Activated naive CD4-positive, alpha-beta T cell treated with anti-CD3 and anti-CD28 coated beads, Interleukin-2, amount 50 U/mL, for 24 hours (primary cell): ENCODE results near the gene IL17RE.
"Not testable (repeated sequence)": the region's sequence is repeated elsewhere in the genome, so short reads cannot be mapped to it uniquely, and the experiment has no call there.

Experiments used
- H3K27ac Mint-ChIP-seq: one replicate; pipeline ENCODE4 v1.8.0; 2021; ENCODE audit warnings: mild to moderate bottlenecking, mixed read lengths
- H3K27me3 Mint-ChIP-seq: one replicate; pipeline ENCODE4 v1.8.0; 2021; ENCODE audit warnings: mixed read lengths
- H3K36me3 Mint-ChIP-seq: one replicate; pipeline ENCODE4 v1.8.0; 2021; ENCODE audit warnings: mixed read lengths
- H3K4me1 Mint-ChIP-seq: one replicate; pipeline ENCODE4 v1.8.0; 2021; ENCODE audit warnings: mixed read lengths
- H3K4me3 Mint-ChIP-seq: one replicate; pipeline ENCODE4 v1.8.0; 2021; ENCODE audit warnings: mild to moderate bottlenecking, mixed read lengths
- H3K9me3 Mint-ChIP-seq: one replicate; pipeline ENCODE4 v1.8.0; 2021; ENCODE audit warnings: mixed read lengths

The IL17RE gene

DNA sequence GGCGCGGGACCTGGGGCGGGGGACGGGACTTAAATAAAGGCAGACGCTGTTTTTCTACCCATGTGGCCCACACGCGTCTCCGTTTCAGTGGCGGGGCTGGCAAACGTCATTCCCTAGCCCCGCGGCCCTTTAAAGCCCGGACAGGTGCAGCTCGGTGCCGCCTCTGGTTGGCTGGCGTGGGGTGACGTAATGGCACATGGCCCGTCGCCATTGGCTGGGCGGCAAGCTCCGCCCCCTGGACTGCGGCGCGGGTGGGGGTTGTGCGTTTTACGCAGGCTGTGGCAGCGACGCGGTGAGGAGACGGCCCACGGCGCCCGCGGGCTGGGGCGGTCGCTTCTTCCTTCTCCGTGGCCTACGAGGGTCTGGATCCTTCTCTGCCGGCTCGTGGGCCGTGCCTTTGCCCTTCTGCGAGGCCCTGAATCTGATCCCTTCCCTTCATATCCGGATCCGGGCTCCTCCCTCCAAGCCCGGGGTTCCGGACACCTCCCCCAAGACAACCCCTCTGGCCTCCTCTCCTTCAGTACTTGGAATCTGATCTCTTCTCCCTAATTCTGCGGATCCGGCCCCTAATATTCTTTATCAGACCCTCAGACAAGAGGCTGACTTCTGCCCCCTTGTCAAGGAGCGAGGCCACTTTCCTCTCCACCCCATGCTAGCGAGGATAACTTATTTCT lies 31.1 kb downstream of the IL17RE start, which contains the start of gene CRELD1:
TSS of gene CRELD1 (plus strand) at position 274 of the 674 bp plus-strand sequence. CDS start 605 bp downstream, outside the sequence.
- H3K27me3 Mint-ChIP-seq, result no peaks in the 10 kb centered on the region
- H3K27ac Mint-ChIP-seq, result peak within 1 kb of the TSS; percentile 99
- H3K36me3 Mint-ChIP-seq, result peaks cover 8% of the 10 kb centered on the region
- H3K4me1 Mint-ChIP-seq, result peaks cover 38% of the 10 kb centered on the region
- no peaks in the 10 kb centered on the region for H3K9me3 Mint-ChIP-seq
- peak within 1 kb of the TSS; percentile 99 for H3K4me3 Mint-ChIP-seq

GRCh38 chr3:9934235-9934621 lies 31.6 kb downstream of the IL17RE start:
- peak overlapping the region; percentile 99 for H3K4me3 Mint-ChIP-seq
- peaks cover 8% of the 10 kb centered on the region for H3K36me3 Mint-ChIP-seq
- no peaks in the 10 kb centered on the region for H3K9me3 Mint-ChIP-seq
- H3K27me3 Mint-ChIP-seq, result no peaks in the 10 kb centered on the region
- H3K27ac Mint-ChIP-seq, result peak overlapping the region; percentile 99
- peaks cover 38% of the 10 kb centered on the region for H3K4me1 Mint-ChIP-seq

DNA sequence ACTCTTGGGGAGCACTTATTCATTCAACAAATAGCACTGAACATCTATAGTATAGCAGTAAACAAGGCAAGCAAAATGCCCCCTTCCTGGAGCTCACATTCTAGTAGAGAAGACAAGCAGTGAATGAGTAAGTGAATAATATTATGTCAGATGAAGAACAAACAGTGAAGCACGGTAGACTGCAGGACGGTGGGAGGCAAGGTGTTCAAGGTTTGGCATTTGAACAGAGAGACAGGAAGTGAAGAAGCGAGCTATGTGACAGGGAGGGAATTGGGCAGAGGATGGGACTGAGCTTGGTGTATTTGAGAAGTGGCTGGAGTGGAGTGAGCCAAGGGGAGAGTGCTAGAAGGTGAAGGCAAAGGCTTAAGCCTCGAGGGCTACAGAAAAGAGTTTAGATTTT lies 32.3 kb downstream of the IL17RE start:
- H3K4me1 Mint-ChIP-seq, result peaks cover 38% of the 10 kb centered on the region
- H3K4me3 Mint-ChIP-seq, result peak overlapping the region; percentile 99
- no peaks in the 10 kb centered on the region for H3K27me3 Mint-ChIP-seq
- peaks cover 8% of the 10 kb centered on the region for H3K36me3 Mint-ChIP-seq
- H3K27ac Mint-ChIP-seq, result peak overlapping the region; percentile 41
- H3K9me3 Mint-ChIP-seq, result no peaks in the 10 kb centered on the region

- Mint-ChIP-seq H3K36me3 (peaks cover 8% of the 10 kb centered on the region), H3K9me3 (no peaks in the 10 kb centered on the region), H3K4me1 (peaks cover 38% of the 10 kb centered on the region), H3K4me3 (peak overlapping the region; percentile 99), H3K27me3 (no peaks in the 10 kb centered on the region), H3K27ac (no peak overlapping the region)
Measured at GRCh38 chr3:9935966-9936510, 33.4 kb downstream of the IL17RE start.

GRCh38 chr3:9937486-9938238 lies 35.0 kb downstream of the IL17RE start:
- Mint-ChIP-seq H3K4me3 (no peak overlapping the region), H3K4me1 (peaks cover 28% of the 10 kb centered on the region), H3K27me3 (no peaks in the 10 kb centered on the region), H3K36me3 (peaks cover 10% of the 10 kb centered on the region), H3K27ac (no peak overlapping the region), H3K9me3 (no peaks in the 10 kb centered on the region)

DNA sequence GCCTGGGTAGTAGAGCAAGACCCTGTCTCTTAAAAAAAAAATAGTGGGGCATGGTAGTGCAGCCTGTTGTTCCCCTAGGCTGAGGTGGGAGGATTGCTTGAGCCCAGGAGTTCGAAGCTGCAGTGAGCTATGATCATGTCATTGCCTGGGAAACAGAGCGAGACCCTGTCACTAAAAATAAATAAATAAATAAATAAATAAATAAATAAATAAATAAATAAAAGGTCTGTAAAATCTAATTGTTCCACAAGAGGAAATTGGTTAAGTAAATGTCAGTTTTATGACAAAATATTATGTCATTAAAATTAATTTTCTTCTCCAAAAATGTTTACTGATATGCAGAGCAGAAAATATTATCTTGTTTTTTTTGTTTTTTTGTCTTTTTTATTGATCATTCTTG lies 36.3 kb downstream of the IL17RE start:
- H3K36me3 Mint-ChIP-seq, result peaks cover 13% of the 10 kb centered on the region
- H3K4me3 Mint-ChIP-seq, result no peak overlapping the region
- H3K27ac Mint-ChIP-seq, result no peak overlapping the region
- peaks cover 27% of the 10 kb centered on the region for H3K4me1 Mint-ChIP-seq
- no peaks in the 10 kb centered on the region for H3K9me3 Mint-ChIP-seq
- no peaks in the 10 kb centered on the region for H3K27me3 Mint-ChIP-seq

DNA sequence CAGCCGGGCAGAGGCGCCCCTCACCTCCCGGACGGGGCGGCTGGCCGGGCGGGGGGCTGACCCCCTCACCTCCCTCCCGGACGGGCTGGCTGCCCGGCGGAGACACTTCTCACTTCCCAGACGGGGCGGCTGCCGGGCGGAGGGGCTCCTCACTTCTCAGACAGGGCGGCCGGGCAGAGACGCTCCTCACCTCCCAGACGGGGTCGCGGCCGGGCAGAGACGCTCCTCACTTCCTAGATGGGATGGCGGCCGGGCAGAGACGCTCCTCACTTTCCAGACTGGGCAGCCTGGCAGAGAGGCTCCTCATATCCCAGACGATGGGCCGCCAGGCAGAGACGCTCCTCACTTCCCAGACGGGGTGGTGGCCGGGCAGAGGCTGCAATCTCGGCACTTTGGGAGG lies 37.3 kb downstream of the IL17RE start:
- H3K27ac Mint-ChIP-seq, H3K27me3 Mint-ChIP-seq, H3K9me3 Mint-ChIP-seq, H3K4me3 Mint-ChIP-seq: not testable (repeated sequence)
- Mint-ChIP-seq H3K4me1 (peaks cover 18% of the 10 kb centered on the region), H3K36me3 (peaks cover 12% of the 10 kb centered on the region)

DNA sequence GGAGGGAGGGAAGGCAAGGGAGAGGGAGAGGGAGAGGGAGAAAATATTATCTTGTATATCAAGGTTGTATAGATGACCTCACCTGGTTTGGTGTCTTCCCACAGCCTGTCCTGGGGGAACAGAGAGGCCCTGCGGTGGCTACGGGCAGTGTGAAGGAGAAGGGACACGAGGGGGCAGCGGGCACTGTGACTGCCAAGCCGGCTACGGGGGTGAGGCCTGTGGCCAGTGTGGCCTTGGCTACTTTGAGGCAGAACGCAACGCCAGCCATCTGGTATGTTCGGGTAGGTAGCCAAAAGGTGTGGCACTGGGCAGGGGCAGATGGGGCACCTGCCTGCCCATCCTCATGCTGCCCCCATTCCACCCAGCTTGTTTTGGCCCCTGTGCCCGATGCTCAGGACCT lies 38.1 kb downstream of the IL17RE start:
- Mint-ChIP-seq H3K27me3 (no peaks in the 10 kb centered on the region), H3K9me3 (no peaks in the 10 kb centered on the region), H3K4me3 (no peak overlapping the region), H3K27ac (no peak overlapping the region), H3K36me3 (peaks cover 6% of the 10 kb centered on the region), H3K4me1 (peaks cover 14% of the 10 kb centered on the region)

GRCh38 chr3:9942164-9942563 lies 39.5 kb downstream of the IL17RE start:
- H3K27ac Mint-ChIP-seq, result no peak overlapping the region
- no peaks in the 10 kb centered on the region for H3K9me3 Mint-ChIP-seq
- peaks cover 4% of the 10 kb centered on the region for H3K4me1 Mint-ChIP-seq
- peaks cover 5% of the 10 kb centered on the region for H3K36me3 Mint-ChIP-seq
- H3K4me3 Mint-ChIP-seq, result no peak overlapping the region
- H3K27me3 Mint-ChIP-seq, result no peaks in the 10 kb centered on the region

GRCh38 chr3:9942934-9943690 lies 40.5 kb downstream of the IL17RE start:
- H3K27me3 Mint-ChIP-seq, result no peaks in the 10 kb centered on the region
- H3K36me3 Mint-ChIP-seq, result peaks cover 5% of the 10 kb centered on the region
- no peak overlapping the region for H3K4me3 Mint-ChIP-seq
- no peak overlapping the region for H3K27ac Mint-ChIP-seq
- H3K9me3 Mint-ChIP-seq, result no peaks in the 10 kb centered on the region
- peaks cover 4% of the 10 kb centered on the region for H3K4me1 Mint-ChIP-seq

DNA sequence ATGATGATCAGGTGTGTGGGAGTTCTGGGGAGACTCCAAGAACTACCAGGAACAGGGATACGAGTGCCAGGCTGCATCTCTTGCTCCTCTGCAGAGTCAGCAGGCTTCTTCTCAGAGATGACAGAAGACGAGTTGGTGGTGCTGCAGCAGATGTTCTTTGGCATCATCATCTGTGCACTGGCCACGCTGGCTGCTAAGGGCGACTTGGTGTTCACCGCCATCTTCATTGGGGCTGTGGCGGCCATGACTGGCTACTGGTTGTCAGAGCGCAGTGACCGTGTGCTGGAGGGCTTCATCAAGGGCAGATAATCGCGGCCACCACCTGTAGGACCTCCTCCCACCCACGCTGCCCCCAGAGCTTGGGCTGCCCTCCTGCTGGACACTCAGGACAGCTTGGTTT lies 41.6 kb downstream of the IL17RE start:
- peaks cover 5% of the 10 kb centered on the region for H3K36me3 Mint-ChIP-seq
- H3K27ac Mint-ChIP-seq, result no peak overlapping the region
- H3K27me3 Mint-ChIP-seq, result no peaks in the 10 kb centered on the region
- H3K9me3 Mint-ChIP-seq, result no peaks in the 10 kb centered on the region
- peaks cover 4% of the 10 kb centered on the region for H3K4me1 Mint-ChIP-seq
- no peak overlapping the region for H3K4me3 Mint-ChIP-seq

DNA sequence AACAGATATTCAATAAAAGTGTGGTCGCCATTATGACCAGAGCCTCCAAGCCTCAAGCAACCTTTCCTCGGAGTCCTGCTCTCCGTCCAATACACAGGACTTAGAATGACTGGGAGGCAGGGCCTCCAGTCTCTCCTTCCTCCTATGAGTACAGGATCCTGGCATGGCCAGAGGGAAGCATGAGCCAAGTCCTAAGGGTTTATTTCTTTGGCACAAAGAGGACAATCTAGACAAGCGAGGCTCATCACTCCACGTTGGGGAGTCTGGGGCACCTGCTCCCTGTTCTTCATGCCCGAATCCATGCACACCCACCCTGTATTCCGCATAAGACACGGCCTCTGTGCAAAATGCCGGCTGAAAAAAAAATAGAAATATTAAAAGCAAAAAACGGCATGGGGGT lies 42.7 kb downstream of the IL17RE start:
- peak overlapping the region; percentile 8 for H3K27ac Mint-ChIP-seq
- no peaks in the 10 kb centered on the region for H3K27me3 Mint-ChIP-seq
- peaks cover 5% of the 10 kb centered on the region for H3K36me3 Mint-ChIP-seq
- no peaks in the 10 kb centered on the region for H3K9me3 Mint-ChIP-seq
- peaks cover 4% of the 10 kb centered on the region for H3K4me1 Mint-ChIP-seq
- H3K4me3 Mint-ChIP-seq, result peak overlapping the region; percentile 43

GRCh38 chr3:9946112-9947024 lies 43.7 kb downstream of the IL17RE start:
- Mint-ChIP-seq H3K4me3 (peak overlapping the region; percentile 87), H3K27me3 (no peaks in the 10 kb centered on the region), H3K27ac (peak overlapping the region; percentile 74), H3K4me1 (peaks cover 12% of the 10 kb centered on the region), H3K9me3 (no peaks in the 10 kb centered on the region), H3K36me3 (peaks cover 3% of the 10 kb centered on the region)

GRCh38 chr3:9947025-9947995 lies 44.7 kb downstream of the IL17RE start:
- Mint-ChIP-seq H3K36me3 (peaks cover 3% of the 10 kb centered on the region), H3K4me3 (no peak overlapping the region), H3K27me3 (no peaks in the 10 kb centered on the region), H3K4me1 (peaks cover 18% of the 10 kb centered on the region), H3K9me3 (no peaks in the 10 kb centered on the region), H3K27ac (no peak overlapping the region)
